K562 (cell line): ENCODE data around the gene PHOSPHO1. TPM values are rescaled to one million over a fixed set of nuclear protein-coding genes. Genes with fewer than 3 reads are reported as not detected.

ENCODE experiments used
- ATF1 ChIP-seq, 2 experiments: fragments of 450-650 bp in 1 of 2; IDR thresholded peaks; 2 replicates each; pipeline ENCODE4 v1.6.1; 2016; ENCODE audit warnings: missing compliant biosample characterization in 1 of 2, missing genetic modification characterization in 1 of 2
- BHLHE40 ChIP-seq: IDR thresholded peaks from 2 replicates; pipeline ENCODE4 v1.6.1; 2011; ENCODE audit warnings: low read length, improper control_type of control experiment
- CHD1 ChIP-seq: fragments of 200-600 bp; sonication (generic); IDR thresholded peaks from one replicate; pipeline ENCODE4 v1.6.1; 2012; ENCODE audit warnings: mild to moderate bottlenecking, moderate library complexity, low read length, inconsistent platforms
- CXXC5 ChIP-seq: fragments of 250-450 bp; sonication (Bioruptor Pico); IDR thresholded peaks from 2 replicates; pipeline ENCODE4 v1.8.0; 2022; ENCODE audit warnings: inconsistent platforms, mild to moderate bottlenecking, moderate library complexity
- EZH2 ChIP-seq: IDR thresholded peaks from 2 replicates; pipeline ENCODE4 v1.6.1; 2012; ENCODE audit warnings: low read depth, mild to moderate bottlenecking, inconsistent platforms, low read length, borderline replicate concordance
- GATAD2A ChIP-seq: fragments of 450-650 bp; IDR thresholded peaks from 2 replicates; pipeline ENCODE4 v1.6.1; 2017
- KLF16 ChIP-seq: IDR thresholded peaks from 2 replicates; pipeline ENCODE4 v1.6.1; 2016; ENCODE audit warnings: antibody characterized with exemption
- STAT5A ChIP-seq: IDR thresholded peaks from 2 replicates; pipeline ENCODE4 v1.6.1; 2012; ENCODE audit warnings: low read length, inconsistent platforms, borderline replicate concordance
- ZKSCAN8 ChIP-seq: fragments of 200-800 bp; sonication (Bioruptor generic); IDR thresholded peaks from 2 replicates; pipeline ENCODE4 v1.6.1; 2016; ENCODE audit warnings: missing genetic modification characterization, missing compliant biosample characterization
- polyA plus RNA-seq, 8 experiments: library from polyadenylated mRNA; depleted of rRNA in 4 of 8; stranded (reverse) in 5 of 8; unstranded in 3 of 8; fragments of >200 nt; fragmentation: Nextera tagmentation in 2 of 8; fragmentation: Illumina TruSeq in 1 of 8; extraction: Ambion mirVana in 2 of 8; extraction: Trizol in 1 of 8; gene quantifications; 2 replicates each; pipeline versions ENCODE4 v1.2.1 to v1.2.3, GENCODE V29; 2011 to 2014; ENCODE audit warnings: inconsistent platforms in 1 of 8, missing spikeins in 1 of 8
- total RNA-seq, 7 experiments: library from RNA; depleted of rRNA in 6 of 7; stranded (reverse); fragments of >200 nt in 6 of 7; fragmentation: Illumina TruSeq in 2 of 7; extraction: Trizol in 2 of 7; gene quantifications; 2 replicates each; pipeline versions ENCODE4 v1.2.1 to v1.2.3, GENCODE V29; 2011 to 2021; ENCODE audit warnings: low replicate concordance in 1 of 7
- TF ChIP-seq, protein P1 (sequence below), 3 experiments: fragments of 200-800 bp in 1 of 3; fragments of 250-450 bp in 1 of 3; fragments of 450-650 bp in 1 of 3; sonication (Bioruptor Pico) in 1 of 3; sonication (Bioruptor generic) in 1 of 3; formaldehyde crosslinking in 1 of 3; IDR thresholded peaks; 2 replicates each; pipeline versions ENCODE4 v1.6.1 to v1.8.0; 2016 to 2022; ENCODE audit warnings: mild to moderate bottlenecking in 2 of 3, missing genetic modification characterization in 2 of 3, missing compliant biosample characterization in 1 of 3, moderate library complexity in 1 of 3
- TF ChIP-seq, protein P2 (sequence below): fragments of 450-650 bp; IDR thresholded peaks from 2 replicates; pipeline ENCODE4 v1.7.1; 2018; ENCODE audit warnings: mild to moderate bottlenecking, low read depth; ENCODE audit not compliant: partially characterized antibody
- TF ChIP-seq, protein P3 (sequence below): fragments of 450-650 bp; IDR thresholded peaks from 2 replicates; pipeline ENCODE4 v1.6.1; 2017; ENCODE audit warnings: antibody characterized with exemption
- TF ChIP-seq, protein P4 (sequence below): IDR thresholded peaks from 2 replicates; pipeline ENCODE4 v1.6.1; 2012; ENCODE audit warnings: low read depth, low read length, improper control_type of control experiment, borderline replicate concordance
- TF ChIP-seq, protein P5 (sequence below), 2 experiments: fragments of 450-650 bp; IDR thresholded peaks; 2 replicates each; pipeline ENCODE4 v1.6.1; 2016

The PHOSPHO1 gene
- total and polyA plus RNA-seq, 9 of the 15 experiments (the other 6 are each of a cell fraction or from before 2014, with no cell fraction given): 0.06 to 0.07 TPM; not detected in 7

DNA sequence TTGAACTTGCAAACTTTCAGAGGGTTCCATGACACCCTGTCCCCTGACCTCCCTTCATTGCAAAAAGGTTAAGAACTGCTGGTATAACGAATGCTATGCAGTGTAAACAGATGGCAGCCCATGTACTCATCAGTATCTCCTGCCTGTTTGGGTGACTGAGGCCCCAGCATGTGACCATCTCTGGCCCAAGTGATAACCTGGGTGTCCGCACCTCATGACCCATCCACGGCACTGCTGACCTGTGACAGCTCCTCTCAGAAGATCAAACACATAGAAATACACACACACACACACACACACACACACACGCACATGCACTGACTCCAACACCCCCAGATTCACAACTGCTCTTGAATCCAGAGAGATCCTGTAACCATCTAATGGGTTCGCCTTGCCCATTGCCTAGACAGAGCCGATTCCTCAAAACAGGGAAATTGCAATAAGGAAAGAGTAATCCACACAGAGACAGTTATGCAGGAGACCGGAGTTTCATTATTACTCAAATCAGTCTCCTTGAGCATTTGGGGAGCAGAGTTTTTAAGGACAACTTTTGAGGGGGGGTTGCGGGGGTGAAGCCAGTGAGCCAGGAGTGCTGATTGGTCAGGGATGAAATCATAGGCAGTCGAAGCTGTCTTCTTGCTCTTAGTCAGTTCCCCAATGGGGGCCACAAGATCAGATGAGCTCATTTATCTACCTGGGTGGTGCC lies 11.3 kb upstream of the PHOSPHO1 start (continued):
- TF ChIP-seq, protein P1, sequence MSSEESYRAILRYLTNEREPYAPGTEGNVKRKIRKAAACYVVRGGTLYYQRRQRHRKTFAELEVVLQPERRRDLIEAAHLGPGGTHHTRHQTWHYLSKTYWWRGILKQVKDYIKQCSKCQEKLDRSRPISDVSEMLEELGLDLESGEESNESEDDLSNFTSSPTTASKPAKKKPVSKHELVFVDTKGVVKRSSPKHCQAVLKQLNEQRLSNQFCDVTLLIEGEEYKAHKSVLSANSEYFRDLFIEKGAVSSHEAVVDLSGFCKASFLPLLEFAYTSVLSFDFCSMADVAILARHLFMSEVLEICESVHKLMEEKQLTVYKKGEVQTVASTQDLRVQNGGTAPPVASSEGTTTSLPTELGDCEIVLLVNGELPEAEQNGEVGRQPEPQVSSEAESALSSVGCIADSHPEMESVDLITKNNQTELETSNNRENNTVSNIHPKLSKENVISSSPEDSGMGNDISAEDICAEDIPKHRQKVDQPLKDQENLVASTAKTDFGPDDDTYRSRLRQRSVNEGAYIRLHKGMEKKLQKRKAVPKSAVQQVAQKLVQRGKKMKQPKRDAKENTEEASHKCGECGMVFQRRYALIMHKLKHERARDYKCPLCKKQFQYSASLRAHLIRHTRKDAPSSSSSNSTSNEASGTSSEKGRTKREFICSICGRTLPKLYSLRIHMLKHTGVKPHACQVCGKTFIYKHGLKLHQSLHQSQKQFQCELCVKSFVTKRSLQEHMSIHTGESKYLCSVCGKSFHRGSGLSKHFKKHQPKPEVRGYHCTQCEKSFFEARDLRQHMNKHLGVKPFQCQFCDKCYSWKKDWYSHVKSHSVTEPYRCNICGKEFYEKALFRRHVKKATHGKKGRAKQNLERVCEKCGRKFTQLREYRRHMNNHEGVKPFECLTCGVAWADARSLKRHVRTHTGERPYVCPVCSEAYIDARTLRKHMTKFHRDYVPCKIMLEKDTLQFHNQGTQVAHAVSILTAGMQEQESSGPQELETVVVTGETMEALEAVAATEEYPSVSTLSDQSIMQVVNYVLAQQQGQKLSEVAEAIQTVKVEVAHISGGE (CRISPR knock-in tag; IDR thresholded peaks at IDR 0.05): peak in 1 of 3 experiments; percentile 62; a peak in 2 of 6 replicates
- no peak for TF ChIP-seq ATF1 (CRISPR knock-in tag; IDR thresholded peaks at IDR 0.05)
- peak; percentile 53; the same call in 1 of the 2 replicates for TF ChIP-seq ATF1 (tag; IDR thresholded peaks at IDR 0.05)
- peak; percentile 48; the same call in 1 of the 2 replicates for TF ChIP-seq GATAD2A
- peak; percentile 96 for TF ChIP-seq ZKSCAN8 (CRISPR knock-in tag)
- TF ChIP-seq, protein P2, sequence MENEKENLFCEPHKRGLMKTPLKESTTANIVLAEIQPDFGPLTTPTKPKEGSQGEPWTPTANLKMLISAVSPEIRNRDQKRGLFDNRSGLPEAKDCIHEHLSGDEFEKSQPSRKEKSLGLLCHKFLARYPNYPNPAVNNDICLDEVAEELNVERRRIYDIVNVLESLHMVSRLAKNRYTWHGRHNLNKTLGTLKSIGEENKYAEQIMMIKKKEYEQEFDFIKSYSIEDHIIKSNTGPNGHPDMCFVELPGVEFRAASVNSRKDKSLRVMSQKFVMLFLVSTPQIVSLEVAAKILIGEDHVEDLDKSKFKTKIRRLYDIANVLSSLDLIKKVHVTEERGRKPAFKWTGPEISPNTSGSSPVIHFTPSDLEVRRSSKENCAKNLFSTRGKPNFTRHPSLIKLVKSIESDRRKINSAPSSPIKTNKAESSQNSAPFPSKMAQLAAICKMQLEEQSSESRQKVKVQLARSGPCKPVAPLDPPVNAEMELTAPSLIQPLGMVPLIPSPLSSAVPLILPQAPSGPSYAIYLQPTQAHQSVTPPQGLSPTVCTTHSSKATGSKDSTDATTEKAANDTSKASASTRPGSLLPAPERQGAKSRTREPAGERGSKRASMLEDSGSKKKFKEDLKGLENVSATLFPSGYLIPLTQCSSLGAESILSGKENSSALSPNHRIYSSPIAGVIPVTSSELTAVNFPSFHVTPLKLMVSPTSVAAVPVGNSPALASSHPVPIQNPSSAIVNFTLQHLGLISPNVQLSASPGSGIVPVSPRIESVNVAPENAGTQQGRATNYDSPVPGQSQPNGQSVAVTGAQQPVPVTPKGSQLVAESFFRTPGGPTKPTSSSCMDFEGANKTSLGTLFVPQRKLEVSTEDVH: no peak
- TF ChIP-seq, protein P3, sequence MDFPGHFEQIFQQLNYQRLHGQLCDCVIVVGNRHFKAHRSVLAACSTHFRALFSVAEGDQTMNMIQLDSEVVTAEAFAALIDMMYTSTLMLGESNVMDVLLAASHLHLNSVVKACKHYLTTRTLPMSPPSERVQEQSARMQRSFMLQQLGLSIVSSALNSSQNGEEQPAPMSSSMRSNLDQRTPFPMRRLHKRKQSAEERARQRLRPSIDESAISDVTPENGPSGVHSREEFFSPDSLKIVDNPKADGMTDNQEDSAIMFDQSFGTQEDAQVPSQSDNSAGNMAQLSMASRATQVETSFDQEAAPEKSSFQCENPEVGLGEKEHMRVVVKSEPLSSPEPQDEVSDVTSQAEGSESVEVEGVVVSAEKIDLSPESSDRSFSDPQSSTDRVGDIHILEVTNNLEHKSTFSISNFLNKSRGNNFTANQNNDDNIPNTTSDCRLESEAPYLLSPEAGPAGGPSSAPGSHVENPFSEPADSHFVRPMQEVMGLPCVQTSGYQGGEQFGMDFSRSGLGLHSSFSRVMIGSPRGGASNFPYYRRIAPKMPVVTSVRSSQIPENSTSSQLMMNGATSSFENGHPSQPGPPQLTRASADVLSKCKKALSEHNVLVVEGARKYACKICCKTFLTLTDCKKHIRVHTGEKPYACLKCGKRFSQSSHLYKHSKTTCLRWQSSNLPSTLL: peak; percentile 75; the same call in 1 of the 2 replicates
- no peak for TF ChIP-seq STAT5A
- no peak for TF ChIP-seq CHD1
- no peak for TF ChIP-seq KLF16
- TF ChIP-seq BHLHE40: peak; percentile 57; the same call in 1 of the 2 replicates
- TF ChIP-seq, protein P4, sequence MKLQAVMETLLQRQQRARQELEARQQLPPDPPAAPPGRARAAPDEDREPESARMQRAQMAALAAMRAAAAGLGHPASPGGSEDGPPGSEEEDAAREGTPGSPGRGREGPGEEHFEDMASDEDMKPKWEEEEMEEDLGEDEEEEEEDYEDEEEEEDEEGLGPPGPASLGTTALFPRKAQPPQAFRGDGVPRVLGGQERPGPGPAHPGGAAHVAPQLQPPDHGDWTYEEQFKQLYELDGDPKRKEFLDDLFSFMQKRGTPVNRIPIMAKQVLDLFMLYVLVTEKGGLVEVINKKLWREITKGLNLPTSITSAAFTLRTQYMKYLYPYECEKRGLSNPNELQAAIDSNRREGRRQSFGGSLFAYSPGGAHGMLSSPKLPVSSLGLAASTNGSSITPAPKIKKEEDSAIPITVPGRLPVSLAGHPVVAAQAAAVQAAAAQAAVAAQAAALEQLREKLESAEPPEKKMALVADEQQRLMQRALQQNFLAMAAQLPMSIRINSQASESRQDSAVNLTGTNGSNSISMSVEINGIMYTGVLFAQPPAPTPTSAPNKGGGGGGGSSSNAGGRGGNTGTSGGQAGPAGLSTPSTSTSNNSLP: no peak
- TF ChIP-seq, protein P5, sequence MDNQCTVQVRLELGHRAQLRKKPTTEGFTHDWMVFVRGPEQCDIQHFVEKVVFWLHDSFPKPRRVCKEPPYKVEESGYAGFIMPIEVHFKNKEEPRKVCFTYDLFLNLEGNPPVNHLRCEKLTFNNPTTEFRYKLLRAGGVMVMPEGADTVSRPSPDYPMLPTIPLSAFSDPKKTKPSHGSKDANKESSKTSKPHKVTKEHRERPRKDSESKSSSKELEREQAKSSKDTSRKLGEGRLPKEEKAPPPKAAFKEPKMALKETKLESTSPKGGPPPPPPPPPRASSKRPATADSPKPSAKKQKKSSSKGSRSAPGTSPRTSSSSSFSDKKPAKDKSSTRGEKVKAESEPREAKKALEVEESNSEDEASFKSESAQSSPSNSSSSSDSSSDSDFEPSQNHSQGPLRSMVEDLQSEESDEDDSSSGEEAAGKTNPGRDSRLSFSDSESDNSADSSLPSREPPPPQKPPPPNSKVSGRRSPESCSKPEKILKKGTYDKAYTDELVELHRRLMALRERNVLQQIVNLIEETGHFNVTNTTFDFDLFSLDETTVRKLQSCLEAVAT (IDR thresholded peaks at IDR 0.05): peak; percentile 44 to 78; a peak in 2 of 4 replicates
- TF ChIP-seq CXXC5 (CRISPR knock-in tag): peak; percentile 36; the same call in 1 of the 2 replicates
- no peak for TF ChIP-seq EZH2
